OCI-LY1 (cell line): ENCODE measurements around the gene GCN1.

Experiments used
- CTCF ChIP-seq: fragments of 200-600 bp; sonication (generic), shearing (Covaris generic); IDR thresholded peaks from 2 replicates; pipeline ENCODE4 v1.5.1; 2017; ENCODE audit warnings: mild to moderate bottlenecking, antibody characterized with exemption, low read length, moderate library complexity, mixed read lengths
- EZH2 ChIP-seq: fragments of 200-600 bp; sonication (generic), shearing (Covaris generic); IDR thresholded peaks from 2 replicates; pipeline ENCODE4 v1.8.0; 2017; ENCODE audit warnings: borderline replicate concordance, mixed run types, mild to moderate bottlenecking, antibody characterized with exemption, low read length, moderate library complexity, mixed read lengths

- TF ChIP-seq CTCF: no peak
- TF ChIP-seq EZH2: no peak
These were observed 58.3 kb downstream of the GCN1 start for GRCh38 chr12:120136093-120136770.
